Stimulated activated effector memory CD8-positive, alpha-beta T cell treated with anti-CD3 and anti-CD28 coated beads, Interleukin-12 subunit alpha, Interleukin-12 subunit beta, amount 100 ng/mL, for 72 hours (primary cell): ENCODE measurements around the gene PADI2.

ENCODE experiments used
- ATAC-seq: fragments of 150-1000 bp; cut with Tn5 transposase; 2 replicates; pipeline ENCODE4 v1.10.0; 2021
- DNase-seq, 2 donors: peaks; one replicate each; pipeline ENCODE4 v3.0.0; 2021 to 2022; ENCODE audit warnings: low spot score in 2 of 2
- H3K27ac Mint-ChIP-seq: one replicate; pipeline ENCODE4 v1.8.0; 2022; ENCODE audit warnings: mild to moderate bottlenecking, mixed read lengths
- H3K36me3 Mint-ChIP-seq: one replicate; pipeline ENCODE4 v1.8.0; 2022; ENCODE audit warnings: mild to moderate bottlenecking, mixed read lengths
- H3K4me1 Mint-ChIP-seq: one replicate; pipeline ENCODE4 v1.8.0; 2022; ENCODE audit warnings: mixed read lengths
- H3K4me3 Mint-ChIP-seq: one replicate; pipeline ENCODE4 v1.8.0; 2022; ENCODE audit warnings: mild to moderate bottlenecking, mixed read lengths
- H3K9me3 Mint-ChIP-seq: one replicate; pipeline ENCODE4 v1.8.0; 2022; ENCODE audit warnings: mixed read lengths

Gene PADI2

GRCh38 chr1:17119076-17119772 is at the start of gene PADI2:
PADI2 (minus strand) TSS chr1:17119451; CDS start chr1:17119371, 80 bp downstream.
- H3K36me3 Mint-ChIP-seq, result no peaks in the 10 kb centered on the region
- no peaks in the 10 kb centered on the region for H3K9me3 Mint-ChIP-seq
- no peak within 1 kb of the TSS for H3K27ac Mint-ChIP-seq
- DNase-seq, result peak; percentile 19 to 64
- ATAC-seq, result peak; percentile 83
- peaks cover 11% of the 10 kb centered on the region for H3K4me1 Mint-ChIP-seq
- peak within 1 kb of the TSS; percentile 48 for H3K4me3 Mint-ChIP-seq

GRCh38 chr1:17168091-17168876 is 49.0 kb upstream of the PADI2 start:
- Mint-ChIP-seq H3K9me3 (no peaks in the 10 kb centered on the region), H3K36me3 (no peaks in the 10 kb centered on the region), H3K4me1 (peaks cover 4% of the 10 kb centered on the region), H3K4me3 (no peak overlapping the region), H3K27ac (no peak overlapping the region)
- DNase-seq (no peak), ATAC-seq (no peak)

- no peak for ATAC-seq
- Mint-ChIP-seq H3K9me3 (no peaks in the 10 kb centered on the region), H3K36me3 (no peaks in the 10 kb centered on the region), H3K4me1 (no peaks in the 10 kb centered on the region), H3K27ac (no peak overlapping the region), H3K4me3 (no peak overlapping the region)
- DNase-seq, result no peak
These were observed 48.5 kb upstream of the PADI2 start for GRCh38 chr1:17167786-17168090.

- ATAC-seq (no peak), DNase-seq (no peak)
- H3K27ac Mint-ChIP-seq, result no peak overlapping the region
- H3K4me3 Mint-ChIP-seq, result no peak overlapping the region
- H3K9me3 Mint-ChIP-seq, result no peaks in the 10 kb centered on the region
- no peaks in the 10 kb centered on the region for H3K36me3 Mint-ChIP-seq
- H3K4me1 Mint-ChIP-seq, result no peaks in the 10 kb centered on the region
These were observed 48.0 kb upstream of the PADI2 start for GRCh38 chr1:17167041-17167785.

- DNase-seq (no peak), ATAC-seq (no peak)
- no peaks in the 10 kb centered on the region for H3K4me1 Mint-ChIP-seq
- H3K27ac Mint-ChIP-seq, result no peak overlapping the region
- H3K9me3 Mint-ChIP-seq, result no peaks in the 10 kb centered on the region
- H3K36me3 Mint-ChIP-seq, result no peaks in the 10 kb centered on the region
- H3K4me3 Mint-ChIP-seq, result no peak overlapping the region
These were observed 46.6 kb upstream of the PADI2 start for GRCh38 chr1:17165823-17166222.

- H3K27ac Mint-ChIP-seq, result no peak overlapping the region
- no peak for ATAC-seq
- H3K9me3 Mint-ChIP-seq, result no peaks in the 10 kb centered on the region
- H3K4me3 Mint-ChIP-seq, result no peak overlapping the region
- H3K36me3 Mint-ChIP-seq, result no peaks in the 10 kb centered on the region
- DNase-seq, result no peak
- no peaks in the 10 kb centered on the region for H3K4me1 Mint-ChIP-seq
These were observed 44.8 kb upstream of the PADI2 start for GRCh38 chr1:17163789-17164666.

GRCh38 chr1:17163371-17163770 is 44.1 kb upstream of the PADI2 start:
- no peaks in the 10 kb centered on the region for H3K4me1 Mint-ChIP-seq
- ATAC-seq (no peak), DNase-seq (no peak)
- H3K27ac Mint-ChIP-seq, result no peak overlapping the region
- H3K9me3 Mint-ChIP-seq, result no peaks in the 10 kb centered on the region
- no peaks in the 10 kb centered on the region for H3K36me3 Mint-ChIP-seq
- H3K4me3 Mint-ChIP-seq, result no peak overlapping the region

GRCh38 chr1:17162941-17163340 is 43.7 kb upstream of the PADI2 start:
- DNase-seq, result no peak

GRCh38 chr1:17161926-17162800 is 42.9 kb upstream of the PADI2 start:
- H3K4me3 Mint-ChIP-seq, result no peak overlapping the region
- H3K9me3 Mint-ChIP-seq, result no peaks in the 10 kb centered on the region
- ATAC-seq (no peak), DNase-seq (no peak)
- H3K4me1 Mint-ChIP-seq, result no peaks in the 10 kb centered on the region
- H3K27ac Mint-ChIP-seq, result no peak overlapping the region
- H3K36me3 Mint-ChIP-seq, result no peaks in the 10 kb centered on the region

More at GRCh38 chr1:17162941-17163340, 43.7 kb upstream of the PADI2 start:
- Mint-ChIP-seq H3K9me3 (no peaks in the 10 kb centered on the region), H3K36me3 (no peaks in the 10 kb centered on the region), H3K4me3 (no peak overlapping the region), H3K4me1 (no peaks in the 10 kb centered on the region), H3K27ac (no peak overlapping the region)
- no peak for ATAC-seq

GRCh38 chr1:17161137-17161740 is 42.0 kb upstream of the PADI2 start:
- peaks cover 5% of the 10 kb centered on the region for H3K9me3 Mint-ChIP-seq
- H3K36me3 Mint-ChIP-seq, result no peaks in the 10 kb centered on the region
- no peak overlapping the region for H3K27ac Mint-ChIP-seq
- H3K4me1 Mint-ChIP-seq, result no peaks in the 10 kb centered on the region
- H3K4me3 Mint-ChIP-seq, result no peak overlapping the region
- ATAC-seq (no peak), DNase-seq (no peak)

GRCh38 chr1:17158961-17159360 is 39.7 kb upstream of the PADI2 start:
- H3K4me3 Mint-ChIP-seq, result no peak overlapping the region
- no peak for DNase-seq
- H3K4me1 Mint-ChIP-seq, result no peaks in the 10 kb centered on the region
- peaks cover 19% of the 10 kb centered on the region for H3K9me3 Mint-ChIP-seq
- no peak overlapping the region for H3K27ac Mint-ChIP-seq
- no peak for ATAC-seq
- no peaks in the 10 kb centered on the region for H3K36me3 Mint-ChIP-seq

GRCh38 chr1:17156108-17156507 is 36.9 kb upstream of the PADI2 start:
- Mint-ChIP-seq H3K36me3 (no peaks in the 10 kb centered on the region), H3K4me3 (no peak overlapping the region), H3K9me3 (peaks cover 31% of the 10 kb centered on the region), H3K27ac (no peak overlapping the region), H3K4me1 (no peaks in the 10 kb centered on the region)
- DNase-seq (no peak), ATAC-seq (no peak)

GRCh38 chr1:17155257-17155920 is 36.1 kb upstream of the PADI2 start:
- Mint-ChIP-seq H3K4me1 (no peaks in the 10 kb centered on the region), H3K9me3 (peaks cover 31% of the 10 kb centered on the region), H3K27ac (no peak overlapping the region), H3K36me3 (no peaks in the 10 kb centered on the region), H3K4me3 (no peak overlapping the region)
- no peak for ATAC-seq
- DNase-seq, result no peak
